Endothelial cell of umbilical vein (primary cell): Measurements from ENCODE around the gene CUZD1. TPM values are rescaled to one million over a fixed set of nuclear protein-coding genes. Genes with fewer than 3 reads are reported as not detected.

Experiments
- BruUV-seq: library from RNA; stranded (reverse); fragments of 400-500 nt; replicated peaks from 2 replicates; lab custom pipeline; 2021; lab: Mats Ljungman, UMichigan
- CTCF ChIA-PET: fragments of 300-600, 350-600 bp; sonication (Branson Sonifier 250); formaldehyde crosslinking; loops from one replicate; lab custom pipeline; 2021; ENCODE audit warnings: antibody characterized with exemption, inconsistent platforms; lab: Charles Lee
- POLR2A ChIA-PET: fragments of 300-600, 350-600 bp; sonication (Branson Sonifier 250); formaldehyde crosslinking; loops from one replicate; lab custom pipeline; 2021; ENCODE audit warnings: antibody characterized with exemption, inconsistent platforms; lab: Charles Lee
- DNase-seq: peaks from one replicate; pipeline ENCODE4 v3.0.0-alpha.2; 2011; ENCODE audit warnings: low read depth, low spot score
- FAIRE-seq: peaks from 2 replicates; lab custom pipeline; 2011; peaks lifted over from hg19 to GRCh38; lab: Jason Lieb, UNC
- H2AFZ ChIP-seq: 2 replicates; pipeline ENCODE4 v1.6.0; 2012; ENCODE audit warnings: low read depth, low read length, control low read depth, inconsistent platforms
- H3K27ac ChIP-seq: 2 replicates; pipeline ENCODE4 v1.5.1; 2011; ENCODE audit warnings: low read depth, mild to moderate bottlenecking, control low read depth, low read length, moderate library complexity; ENCODE audit not compliant: insufficient read depth
- H3K27me3 ChIP-seq, 2 experiments: 2 replicates each; pipeline versions ENCODE4 v1.6.0 to v1.6.1; 2011; ENCODE audit warnings: low read length in 2 of 2, mixed read lengths in 1 of 2; ENCODE audit not compliant: control insufficient read depth in 2 of 2, insufficient read depth in 2 of 2
- H3K36me3 ChIP-seq, 2 experiments: 2 replicates in 1 of 2; 3 replicates in 1 of 2; pipeline ENCODE4 v1.5.1; 2011; ENCODE audit warnings: low read length in 2 of 2, mild to moderate bottlenecking in 1 of 2, moderate library complexity in 1 of 2; ENCODE audit not compliant: control insufficient read depth in 2 of 2, insufficient read depth in 2 of 2; ENCODE audit errors: extremely low read depth in 1 of 2
- H3K4me1 ChIP-seq: 3 replicates; pipeline ENCODE4 v1.5.1; 2011; ENCODE audit warnings: mild to moderate bottlenecking, low read length; ENCODE audit not compliant: control insufficient read depth, insufficient read depth; ENCODE audit errors: extremely low read depth
- H3K4me2 ChIP-seq: 2 replicates; pipeline ENCODE4 v1.6.1; 2011; ENCODE audit warnings: low read length, control low read depth, mixed read lengths; ENCODE audit not compliant: insufficient read depth
- H3K4me3 ChIP-seq, 3 experiments: fragments of 200-600 bp in 1 of 3; sonication (generic), shearing (Covaris generic) in 1 of 3; replicated peaks in 1 of 3; 2 replicates each; pipeline ENCODE4 v1.5.1; 2011 to 2016; ENCODE audit warnings: control low read depth in 3 of 3, low read length in 3 of 3, mild to moderate bottlenecking in 2 of 3, inconsistent platforms in 1 of 3, low read depth in 1 of 3, moderate library complexity in 1 of 3; ENCODE audit not compliant: insufficient read depth in 1 of 3
- H3K79me2 ChIP-seq: 2 replicates; pipeline ENCODE4 v1.6.0; 2012; ENCODE audit warnings: low read length, inconsistent platforms; ENCODE audit not compliant: control insufficient read depth, insufficient read depth
- H3K9ac ChIP-seq: replicated peaks from 2 replicates; pipeline ENCODE3; 2011; ENCODE audit warnings: low read length, control low read depth; ENCODE audit not compliant: insufficient read depth; ENCODE audit errors: extremely low read depth
- H3K9me1 ChIP-seq: replicated peaks from 3 replicates; pipeline ENCODE4 v1.6.0; 2011; ENCODE audit warnings: mild to moderate bottlenecking, low read length; ENCODE audit not compliant: control insufficient read depth, insufficient read depth; ENCODE audit errors: extremely low read depth
- H3K9me3 ChIP-seq: replicated peaks from 2 replicates; pipeline ENCODE4 v1.5.1; 2012; ENCODE audit warnings: low read length, inconsistent platforms; ENCODE audit not compliant: control insufficient read depth, insufficient read depth
- H4K20me1 ChIP-seq: replicated peaks from 2 replicates; pipeline ENCODE3; 2011; ENCODE audit warnings: mild to moderate bottlenecking, low read length; ENCODE audit not compliant: control insufficient read depth, insufficient read depth; ENCODE audit errors: extremely low read depth
- CTCF ChIP-seq, 2 donors: IDR thresholded peaks; 1 replicate in 1 of 2; 2 replicates in 1 of 2; pipeline ENCODE4 v1.5.1; 2011; ENCODE audit warnings: low read length in 2 of 2, mild to moderate bottlenecking in 2 of 2, moderate library complexity in 2 of 2, control low read depth in 1 of 2, inconsistent platforms in 1 of 2, low read depth in 1 of 2; ENCODE audit not compliant: insufficient read depth in 1 of 2; ENCODE audit errors: extremely low read depth in 1 of 2
- EZH2 ChIP-seq: IDR thresholded peaks from 2 replicates; pipeline ENCODE4 v1.6.1; 2012; ENCODE audit warnings: borderline replicate concordance, low read depth, mild to moderate bottlenecking, moderate library complexity, low read length, inconsistent platforms; ENCODE audit not compliant: severe bottlenecking
- FOS ChIP-seq: IDR thresholded peaks from 2 replicates; pipeline ENCODE4 v1.6.1; 2011; ENCODE audit warnings: mild to moderate bottlenecking, low read length, moderate library complexity, borderline replicate concordance; ENCODE audit not compliant: insufficient read depth
- GATA2 ChIP-seq: IDR thresholded peaks from 2 replicates; pipeline ENCODE4 v1.7.0; 2011; ENCODE audit warnings: low read depth, mild to moderate bottlenecking, moderate library complexity, mixed read lengths, low read length; ENCODE audit not compliant: insufficient read length, insufficient read depth
- JUN ChIP-seq: IDR thresholded peaks from 2 replicates; pipeline ENCODE4 v1.6.1; 2011; ENCODE audit warnings: borderline replicate concordance, low read depth; ENCODE audit not compliant: insufficient read length, insufficient read depth
- MAX ChIP-seq: IDR thresholded peaks from 2 replicates; pipeline ENCODE4 v1.6.1; 2011; ENCODE audit not compliant: insufficient read depth, insufficient read length
- MYC ChIP-seq: IDR thresholded peaks from one replicate; pipeline ENCODE4 v1.6.1; 2011; ENCODE audit warnings: mild to moderate bottlenecking, low read depth, low read length
- POLR2A ChIP-seq: IDR thresholded peaks from 2 replicates; pipeline ENCODE4 v1.6.1; 2012; ENCODE audit warnings: low read depth, mild to moderate bottlenecking, control low read depth, low read length
- POLR2AphosphoS5 ChIP-seq: IDR thresholded peaks from 2 replicates; pipeline ENCODE4 v1.6.1; 2012; ENCODE audit warnings: low read depth, mild to moderate bottlenecking, control low read depth, low read length, moderate library complexity; ENCODE audit not compliant: insufficient read depth
- dilution Hi-C: fragments of 300-500 bp; cut with MboI; formaldehyde crosslinking; loops from one replicate; pipeline ENCODE4 v1.15.0; 2019; ENCODE audit warnings: low sequenced_read_pairs; ENCODE audit not compliant: extremely low pct_ligation_motif_present
- intact Hi-C: fragments of 100-400 bp; cut with micrococcal nuclease; formaldehyde crosslinking; loops from one replicate; pipeline ENCODE4 v1.10.0; 2022
- polyA plus RNA-seq, 4 experiments: library from polyadenylated mRNA; depleted of rRNA in 3 of 4; stranded (reverse) in 3 of 4; unstranded in 1 of 4; fragments of >200 nt; gene quantifications; 2 replicates each; pipeline versions ENCODE4 v1.2.1 to v1.2.3, GENCODE V29; 2011 to 2012; ENCODE audit warnings: missing spikeins in 1 of 4
- total RNA-seq: library from RNA; stranded (reverse); gene quantifications from 2 replicates; pipeline ENCODE4 v1.2.3, GENCODE V29; 2021

The CUZD1 gene
- total and polyA plus RNA-seq, 2 donors (not counting 3 experiments of a cell fraction or from before 2014, with no cell fraction given): 1.1 to 1.4 TPM

- BruUV-seq: no TSS peak
- ChIA-PET POLR2A (no interaction called here), CTCF (no interaction called here)
- no peaks in the 10 kb centered on the region for H3K79me2 ChIP-seq
- H4K20me1 ChIP-seq: no peaks in the 10 kb centered on the region
- TF ChIP-seq FOS: no peak
- no peak for TF ChIP-seq JUN
- TF ChIP-seq POLR2AphosphoS5: no peak
- no peak for TF ChIP-seq EZH2
- no peak for TF ChIP-seq GATA2
- no peak for TF ChIP-seq POLR2A
- TF ChIP-seq MAX: no peak
- no peak for TF ChIP-seq MYC
- no peak for TF ChIP-seq CTCF (IDR thresholded peaks at IDR 0.05; ENCODE audit: extremely low read depth in 1 of 2, insufficient read depth in 1 of 2, low read depth in 1 of 2, low read length in 2 of 2)
- H3K36me3 ChIP-seq: no peaks in the 10 kb centered on the region
- FAIRE-seq (no peak), DNase-seq (no peak)
- dilution Hi-C loops: no loop called here
- no peaks in the 10 kb centered on the region for H3K9me1 ChIP-seq
- no peak overlapping the region for H3K4me2 ChIP-seq
- H3K27me3 ChIP-seq: no peaks in the 10 kb centered on the region
- H2AFZ ChIP-seq: no peak overlapping the region
- no peak overlapping the region for H3K9ac ChIP-seq
- H3K4me1 ChIP-seq: no peaks in the 10 kb centered on the region
- no peak overlapping the region for H3K27ac ChIP-seq
- H3K9me3 ChIP-seq: no peaks in the 10 kb centered on the region
- no peak overlapping the region for H3K4me3 ChIP-seq
- intact Hi-C loops: loop anchor here (5.0 kb wide), 1 partner anchor 584 kb away; no protein-coding TSS in a partner anchor
These were observed 46.9 kb downstream of the CUZD1 start for GRCh38 chr10:122798704-122799231.
